Gastroesophageal sphincter (tissue), 4 donors: ENCODE data around the gene PAQR6. TPM values are rescaled to one million over a fixed set of nuclear protein-coding genes. Genes with fewer than 3 reads are reported as not detected.

ENCODE experiments used
- ATAC-seq: fragments of 150-250 bp; one replicate; pipeline ENCODE4 v1.9.1; 2016; ENCODE audit warnings: mild to moderate bottlenecking, moderate library complexity
- H3K27ac ChIP-seq, 4 donors: fragments of 200-600 bp; sonication (generic) in 3 of 4; 1 replicate in 3 of 4; 2 replicates in 1 of 4; pipeline ENCODE4 v1.5.1; 2016 to 2019
- H3K27me3 ChIP-seq: fragments of 200-600 bp; sonication (generic); one replicate; pipeline ENCODE4 v1.5.1; 2019
- H3K36me3 ChIP-seq, 2 donors: fragments of 200-600 bp; sonication (generic); one replicate each; pipeline ENCODE4 v1.5.1; 2019; ENCODE audit warnings: control low read depth in 1 of 2
- H3K4me1 ChIP-seq, 3 donors: fragments of 200-600 bp; sonication (generic); 1 replicate in 2 of 3; 2 replicates in 1 of 3; pipeline ENCODE4 v1.5.1; 2016 to 2019; ENCODE audit warnings: control low read depth in 2 of 3
- H3K4me3 ChIP-seq, 2 donors: fragments of 200-600 bp; sonication (generic); one replicate each; pipeline ENCODE4 v1.5.1; 2019; ENCODE audit warnings: mild to moderate bottlenecking in 1 of 2, moderate library complexity in 1 of 2
- H3K9me3 ChIP-seq, 3 donors: fragments of 200-600 bp; sonication (generic); one replicate each; pipeline ENCODE4 v1.5.1; 2017 to 2019; ENCODE audit warnings: control low read depth in 2 of 3
- EP300 ChIP-seq: sonication (generic); formaldehyde crosslinking; IDR thresholded peaks from one replicate; pipeline ENCODE4 v1.6.1; 2017; ENCODE audit warnings: antibody characterized with exemption, mild to moderate bottlenecking
- POLR2A ChIP-seq, 2 donors: fragments of 450-650 bp; IDR thresholded peaks; one replicate each; pipeline ENCODE4 v1.6.1; 2017; ENCODE audit warnings: antibody characterized with exemption in 2 of 2, mild to moderate bottlenecking in 2 of 2, moderate library complexity in 1 of 2
- POLR2AphosphoS5 ChIP-seq: sonication (generic); formaldehyde crosslinking; IDR thresholded peaks from one replicate; pipeline ENCODE4 v1.6.1; 2017; ENCODE audit warnings: antibody characterized with exemption
- WGBS, 2 donors: methylation state at CpG; one replicate each; pipeline ENCODE4 v1.1.5; 2018; ENCODE audit warnings: low coverage in 1 of 2; 5-methylcytosine and 5-hydroxymethylcytosine counted together
- total RNA-seq, 4 donors: library from RNA; depleted of rRNA; stranded (reverse); fragments of >200 nt; gene quantifications; one replicate each; pipeline ENCODE4 v1.1.0, GENCODE V29; 2016
- TF ChIP-seq, protein P1 (sequence below), 4 experiments: fragments of 200-600 bp in 2 of 4; fragments of 450-650 bp in 2 of 4; sonication (generic) in 1 of 4; IDR thresholded peaks; one replicate each; pipeline ENCODE4 v1.5.1; 2017 to 2019; ENCODE audit warnings: antibody characterized with exemption in 4 of 4, mild to moderate bottlenecking in 2 of 4, moderate library complexity in 2 of 4

Gene PAQR6, protein sequence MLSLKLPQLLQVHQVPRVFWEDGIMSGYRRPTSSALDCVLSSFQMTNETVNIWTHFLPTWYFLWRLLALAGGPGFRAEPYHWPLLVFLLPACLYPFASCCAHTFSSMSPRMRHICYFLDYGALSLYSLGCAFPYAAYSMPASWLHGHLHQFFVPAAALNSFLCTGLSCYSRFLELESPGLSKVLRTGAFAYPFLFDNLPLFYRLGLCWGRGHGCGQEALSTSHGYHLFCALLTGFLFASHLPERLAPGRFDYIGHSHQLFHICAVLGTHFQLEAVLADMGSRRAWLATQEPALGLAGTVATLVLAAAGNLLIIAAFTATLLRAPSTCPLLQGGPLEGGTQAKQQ
- 1 to 10 TPM; 1.2 to 3.4 (median 1.6) TPM for total RNA-seq

DNA sequence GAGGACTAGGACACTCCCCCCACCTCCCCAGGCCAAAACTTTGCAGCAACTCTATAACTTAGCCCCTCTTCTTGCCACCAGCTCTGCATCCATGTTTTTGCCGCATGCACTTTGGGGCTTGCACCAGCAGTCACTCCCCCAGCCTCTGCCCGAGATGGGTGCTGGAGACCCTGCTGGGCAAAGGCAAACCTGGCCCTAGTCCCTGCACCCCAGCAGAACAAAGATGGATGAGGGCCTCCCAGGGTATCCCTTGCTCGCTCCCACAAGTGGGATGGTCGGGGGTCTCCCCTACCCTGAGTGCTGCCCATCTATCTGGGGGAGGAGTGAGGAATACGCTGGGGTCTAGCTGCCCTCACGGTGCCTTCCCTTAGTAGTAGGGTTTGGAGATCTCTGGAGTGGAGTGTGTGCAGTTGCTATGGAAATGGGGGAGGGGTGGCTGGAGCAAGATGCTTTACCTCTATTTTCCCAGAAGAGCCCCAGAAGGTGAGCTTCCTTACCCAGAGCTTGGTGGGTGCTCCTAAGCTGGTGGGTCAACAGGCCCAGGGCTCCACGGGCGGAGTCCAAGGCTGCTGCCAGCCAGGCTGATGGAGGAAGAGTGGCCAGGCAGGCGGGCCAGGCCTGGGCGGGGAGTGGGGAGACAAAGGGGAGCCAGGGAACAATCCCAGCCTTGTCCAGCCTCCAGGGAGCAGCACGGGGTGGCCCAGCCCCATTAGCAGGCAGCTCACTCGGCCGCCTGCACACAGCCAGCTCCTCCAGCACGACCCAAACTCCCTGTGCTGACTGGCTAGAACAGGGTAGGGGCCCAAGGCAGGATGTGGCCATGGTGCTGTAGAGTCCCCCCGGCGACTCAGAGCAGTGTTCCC is at the start of gene PAQR6:
PAQR6 (minus strand) TSS at position 597 of the 863 bp plus-strand sequence. CDS start 1,325 bp downstream, outside the sequence.
- Histone ChIP-seq H3K36me3 (peaks cover 0 to 48% of the 10 kb centered on the region in 2 donors), H3K4me1 (peaks cover 0 to 35% (median 20%) of the 10 kb centered on the region in 3 donors), H3K9me3 (no peaks in the 10 kb centered on the region), H3K4me3 (peak within 1 kb of the TSS in 1 of 2 donors; percentile 6), H3K27ac (peak within 1 kb of the TSS in 2 of 4 donors; percentile 4 to 20), H3K27me3 (peaks cover 37% of the 10 kb centered on the region)
- peak; percentile 17 for ATAC-seq
- WGBS, 2 donors = 40% methylated on average over 1 of the region's 16 CpGs; no CpG with 5 or more reads in 1 of the 2 donors
- TF ChIP-seq, protein P1, sequence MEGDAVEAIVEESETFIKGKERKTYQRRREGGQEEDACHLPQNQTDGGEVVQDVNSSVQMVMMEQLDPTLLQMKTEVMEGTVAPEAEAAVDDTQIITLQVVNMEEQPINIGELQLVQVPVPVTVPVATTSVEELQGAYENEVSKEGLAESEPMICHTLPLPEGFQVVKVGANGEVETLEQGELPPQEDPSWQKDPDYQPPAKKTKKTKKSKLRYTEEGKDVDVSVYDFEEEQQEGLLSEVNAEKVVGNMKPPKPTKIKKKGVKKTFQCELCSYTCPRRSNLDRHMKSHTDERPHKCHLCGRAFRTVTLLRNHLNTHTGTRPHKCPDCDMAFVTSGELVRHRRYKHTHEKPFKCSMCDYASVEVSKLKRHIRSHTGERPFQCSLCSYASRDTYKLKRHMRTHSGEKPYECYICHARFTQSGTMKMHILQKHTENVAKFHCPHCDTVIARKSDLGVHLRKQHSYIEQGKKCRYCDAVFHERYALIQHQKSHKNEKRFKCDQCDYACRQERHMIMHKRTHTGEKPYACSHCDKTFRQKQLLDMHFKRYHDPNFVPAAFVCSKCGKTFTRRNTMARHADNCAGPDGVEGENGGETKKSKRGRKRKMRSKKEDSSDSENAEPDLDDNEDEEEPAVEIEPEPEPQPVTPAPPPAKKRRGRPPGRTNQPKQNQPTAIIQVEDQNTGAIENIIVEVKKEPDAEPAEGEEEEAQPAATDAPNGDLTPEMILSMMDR (IDR thresholded peaks at IDR 0.05) = no peak
- no peak for TF ChIP-seq POLR2AphosphoS5
- TF ChIP-seq POLR2A (IDR thresholded peaks at IDR 0.05) = no peak
- TF ChIP-seq EP300 = no peak

DNA sequence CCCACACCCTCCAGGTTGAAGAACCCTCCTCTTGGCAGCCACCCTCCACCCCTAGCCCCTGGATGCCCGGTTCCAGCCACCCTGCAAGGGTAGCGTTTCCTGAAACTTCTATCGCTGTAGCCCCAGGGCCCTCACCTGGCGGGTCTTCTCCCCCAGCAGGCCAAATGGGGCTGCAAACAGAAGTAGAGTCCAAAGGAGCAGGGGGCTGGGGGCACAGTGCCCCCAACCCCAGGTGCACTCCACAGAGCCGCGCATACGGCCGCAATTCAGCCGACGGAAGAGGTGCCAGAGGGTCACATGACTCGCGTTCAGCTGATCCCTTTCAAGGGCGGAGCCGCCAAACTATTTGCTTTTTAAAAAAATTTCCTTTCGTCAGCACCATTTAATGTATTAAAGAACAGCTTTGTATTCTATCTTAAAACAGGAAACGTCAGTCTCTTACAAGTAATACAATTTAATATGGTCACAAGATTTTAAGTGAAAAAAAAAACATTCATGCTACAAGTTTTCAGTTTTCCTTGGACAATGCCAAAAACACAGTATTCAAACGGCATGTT is 47.6 kb upstream of the PAQR6 start, which contains the start of gene GLMP:
GLMP (minus strand) TSS at position 289 of the 557 bp plus-strand sequence; CDS start at position 255, 34 bp downstream.
- no peaks in the 10 kb centered on the region for H3K27me3 ChIP-seq
- peak in 1 of 2 donors; percentile 15 for TF ChIP-seq POLR2A (IDR thresholded peaks at IDR 0.05)
- peak; percentile 30 for TF ChIP-seq POLR2AphosphoS5
- no peak for TF ChIP-seq EP300
- TF ChIP-seq, protein P1 (IDR thresholded peaks at IDR 0.05) = no peak
- peak; percentile 41 for ATAC-seq
- peaks cover 0 to 14% of the 10 kb centered on the region in 2 donors for H3K36me3 ChIP-seq
- peak within 1 kb of the TSS; percentile 49 to 80 for H3K4me3 ChIP-seq
- H3K27ac ChIP-seq = peak within 1 kb of the TSS in 3 of 4 donors; percentile 62 to 80 (median 79)
- 0 to 4% methylated on average over 7 to 8 of the region's 17 CpGs for WGBS, 2 donors
- peaks cover 0 to 56% (median 9%) of the 10 kb centered on the region in 3 donors for H3K4me1 ChIP-seq
- no peaks in the 10 kb centered on the region for H3K9me3 ChIP-seq

DNA sequence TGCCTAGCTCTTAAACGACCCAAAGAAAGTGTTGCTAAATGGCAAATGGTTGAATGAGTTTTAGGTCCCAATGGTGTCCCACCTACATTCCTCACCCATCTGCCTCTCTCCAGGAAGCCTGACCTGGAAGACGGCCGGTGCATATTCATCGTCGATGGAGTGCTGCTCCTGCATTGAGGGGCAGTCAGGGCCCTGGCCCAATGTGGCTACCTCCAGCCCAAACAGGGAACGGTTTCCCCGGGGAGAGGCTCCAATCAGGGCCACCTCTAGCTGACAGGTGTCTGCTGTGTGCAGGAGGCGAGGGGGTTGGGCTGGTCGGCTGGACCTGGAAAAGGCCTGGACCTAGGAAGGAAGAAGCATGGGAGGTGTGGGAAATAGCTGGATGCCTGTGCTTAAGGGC is 46.0 kb upstream of the PAQR6 start:
- no peak for ATAC-seq
- H3K27me3 ChIP-seq = no peaks in the 10 kb centered on the region
- no peak overlapping the region for H3K27ac ChIP-seq
- TF ChIP-seq, protein P1 (IDR thresholded peaks at IDR 0.05) = no peak
- TF ChIP-seq POLR2AphosphoS5 (no peak), POLR2A (IDR thresholded peaks at IDR 0.05) (no peak), EP300 (no peak)
- peaks cover 0 to 17% of the 10 kb centered on the region in 2 donors for H3K36me3 ChIP-seq
- peaks cover 0 to 60% (median 9%) of the 10 kb centered on the region in 3 donors for H3K4me1 ChIP-seq
- no CpG with 5 or more reads among the region's 9 CpGs for whole genome bisulfite sequencing, 2 donors
- H3K4me3 ChIP-seq = no peak overlapping the region
- no peaks in the 10 kb centered on the region for H3K9me3 ChIP-seq

DNA sequence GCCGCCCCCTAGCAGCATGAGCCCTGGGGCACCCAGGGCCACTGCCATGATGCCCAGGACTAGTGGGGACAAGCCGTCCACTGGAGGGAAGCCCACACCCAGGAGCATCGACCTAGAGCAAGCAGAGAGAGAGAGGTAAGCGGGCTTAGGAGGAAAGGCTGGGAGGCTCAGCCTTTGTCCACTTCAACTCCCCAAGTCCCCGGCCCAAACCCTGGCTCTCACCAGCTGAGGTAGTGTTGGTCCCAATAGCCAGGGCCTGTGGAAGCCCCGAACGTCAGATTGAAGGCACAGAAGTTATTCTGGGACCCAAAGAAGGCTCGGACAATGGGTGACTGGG is 45.2 kb upstream of the PAQR6 start:
- TF ChIP-seq POLR2A (IDR thresholded peaks at IDR 0.05) (no peak), EP300 (no peak), POLR2AphosphoS5 (no peak)
- TF ChIP-seq, protein P1 (IDR thresholded peaks at IDR 0.05) = no peak
- Histone ChIP-seq H3K4me1 (peaks cover 0 to 60% (median 9%) of the 10 kb centered on the region in 3 donors), H3K27ac (no peak overlapping the region), H3K4me3 (no peak overlapping the region), H3K27me3 (no peaks in the 10 kb centered on the region), H3K9me3 (no peaks in the 10 kb centered on the region), H3K36me3 (peaks cover 0 to 22% of the 10 kb centered on the region in 2 donors)
- no peak for ATAC-seq
- WGBS, 2 donors = 50 to 89% methylated on average over 1 to 5 of the region's 8 CpGs
